ENCODE results near the gene FEZ2. TPM values are rescaled to one million over a fixed set of nuclear protein-coding genes. Genes with fewer than 3 reads are reported as not detected.

The FEZ2 gene
- total RNA-seq, 1 experiment from 2014 or later, result 14.8 TPM

- peak; percentile 77 for TF ChIP-seq SIN3A (IDR thresholded peaks at IDR 0.05; ENCODE audit: low read depth)
- peak; percentile 81 for TF ChIP-seq SRF (IDR thresholded peaks at IDR 0.05; ENCODE audit: low read depth)
- peak; percentile 98 for TF ChIP-seq JUND (IDR thresholded peaks at IDR 0.05)
- TF ChIP-seq EZH2phosphoT487 (IDR thresholded peaks at IDR 0.05; ENCODE audit: borderline replicate concordance), result no peak
Observed at GRCh38 chr2:36561237-36561944, 36.6 kb downstream of the FEZ2 start (continued).

- peak overlapping the region; percentile 79; the same call in 1 of the 2 replicates for H3K27ac ChIP-seq (ENCODE audit: low read depth, low read length)
- intact Hi-C loops (cut with micrococcal nuclease), result loop anchor here (10.0 kb wide), 1 partner anchor 206 kb away; the partner anchor contains the start of gene CRIM1
- RAD21 ChIA-PET (ENCODE audit: low non-redundant PET in 1 of 2, low total read pairs in 2 of 2, uncharacterized antibody in 2 of 2, unreplicated experiment in 2 of 2), result no interaction called here
- DNase-seq (ENCODE audit: low read depth, low spot score), result no peak
- no peaks in the 10 kb centered on the region; a peak in 1 of 4 replicates for H3K36me3 ChIP-seq (ENCODE audit: control insufficient read depth in 1 of 2, insufficient read depth in 2 of 2, low read length in 2 of 2)
- ATAC-seq, result no peak
- CTCF ChIA-PET, result no interaction called here
- H3K9me2 ChIP-seq (ENCODE audit: insufficient read depth), result no peaks in the 10 kb centered on the region
- no peak overlapping the region for H3K4me3 ChIP-seq (replicated peaks in 1 of 2; ENCODE audit: low read depth in 1 of 2, low read length in 2 of 2)
- no peaks in the 10 kb centered on the region for H3K9me3 ChIP-seq (ENCODE audit: control insufficient read depth in 1 of 2, insufficient read depth in 1 of 2, low read depth in 1 of 2, low read length in 2 of 2)
- H3K4me2 ChIP-seq (ENCODE audit: low read length), result peak overlapping the region; percentile 81
- no peak overlapping the region for H2AFZ ChIP-seq (ENCODE audit: low read depth, low read length, poor library complexity, severe bottlenecking)
- peaks cover 39 to 66% of the 10 kb centered on the region in 2 experiments for H3K4me1 ChIP-seq (ENCODE audit: control insufficient read depth in 1 of 2, insufficient read depth in 2 of 2, low read length in 2 of 2)
- POLR2A ChIA-PET, result no interaction called here
- H4K20me1 ChIP-seq (ENCODE audit: insufficient read depth), result no peaks in the 10 kb centered on the region
- no TSS peak for BruUV-seq (replicated peaks)
- H3K27me3 ChIP-seq (ENCODE audit: insufficient read depth, low read length), result no peaks in the 10 kb centered on the region
- TF ChIP-seq, protein P1, sequence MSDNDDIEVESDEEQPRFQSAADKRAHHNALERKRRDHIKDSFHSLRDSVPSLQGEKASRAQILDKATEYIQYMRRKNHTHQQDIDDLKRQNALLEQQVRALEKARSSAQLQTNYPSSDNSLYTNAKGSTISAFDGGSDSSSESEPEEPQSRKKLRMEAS (IDR thresholded peaks at IDR 0.05), result no peak
- TF ChIP-seq SIN3A (IDR thresholded peaks at IDR 0.05; ENCODE audit: low read depth) (no peak), TCF7L2 (IDR thresholded peaks at IDR 0.05; ENCODE audit: borderline replicate concordance, extremely low read depth, insufficient read depth, insufficient read length) (no peak)
- TF ChIP-seq, protein P2, sequence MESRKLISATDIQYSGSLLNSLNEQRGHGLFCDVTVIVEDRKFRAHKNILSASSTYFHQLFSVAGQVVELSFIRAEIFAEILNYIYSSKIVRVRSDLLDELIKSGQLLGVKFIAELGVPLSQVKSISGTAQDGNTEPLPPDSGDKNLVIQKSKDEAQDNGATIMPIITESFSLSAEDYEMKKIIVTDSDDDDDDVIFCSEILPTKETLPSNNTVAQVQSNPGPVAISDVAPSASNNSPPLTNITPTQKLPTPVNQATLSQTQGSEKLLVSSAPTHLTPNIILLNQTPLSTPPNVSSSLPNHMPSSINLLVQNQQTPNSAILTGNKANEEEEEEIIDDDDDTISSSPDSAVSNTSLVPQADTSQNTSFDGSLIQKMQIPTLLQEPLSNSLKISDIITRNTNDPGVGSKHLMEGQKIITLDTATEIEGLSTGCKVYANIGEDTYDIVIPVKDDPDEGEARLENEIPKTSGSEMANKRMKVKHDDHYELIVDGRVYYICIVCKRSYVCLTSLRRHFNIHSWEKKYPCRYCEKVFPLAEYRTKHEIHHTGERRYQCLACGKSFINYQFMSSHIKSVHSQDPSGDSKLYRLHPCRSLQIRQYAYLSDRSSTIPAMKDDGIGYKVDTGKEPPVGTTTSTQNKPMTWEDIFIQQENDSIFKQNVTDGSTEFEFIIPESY (IDR thresholded peaks at IDR 0.05; ENCODE audit: extremely low read depth, insufficient replicate concordance, low read length), result no peak
- peaks cover 19% of the 10 kb centered on the region for H3K79me2 ChIP-seq (ENCODE audit: insufficient read depth, low read length)
- H3K9ac ChIP-seq (ENCODE audit: low read length), result peak overlapping the region; percentile 58; the same call in 1 of the 2 replicates
Observed at GRCh38 chr2:36560726-36561125, 37.2 kb downstream of the FEZ2 start.
